A673 (cell line): ENCODE measurements around the gene CDC42EP3. TPM values are rescaled to one million over a fixed set of nuclear protein-coding genes. Genes with fewer than 3 reads are reported as not detected.

Source experiments
- Bru-seq: library from RNA; stranded (reverse); fragments of 400-500 nt; gene quantifications from one replicate; lab custom pipeline; 2021; lab: Mats Ljungman, UMichigan
- BruChase-seq, 2 experiments: library from RNA; stranded (reverse); fragments of 400-500 nt; gene quantifications; one replicate each; lab custom pipeline; 2021; lab: Mats Ljungman, UMichigan
- BruUV-seq: library from RNA; stranded (reverse); fragments of 400-500 nt; replicated peaks from 2 replicates; lab custom pipeline; 2021; lab: Mats Ljungman, UMichigan
- CTCF ChIA-PET: fragments of 300-600 bp; sonication (Branson Sonifier 250); formaldehyde crosslinking; loops from one replicate; lab custom pipeline; 2022; ENCODE audit warnings: antibody characterized with exemption; lab: Charles Lee
- POLR2A ChIA-PET: fragments of 300-600 bp; sonication (Branson Sonifier 250); formaldehyde crosslinking; loops from one replicate; lab custom pipeline; 2022; ENCODE audit warnings: antibody characterized with exemption; ENCODE audit not compliant: low non-redundant PET; lab: Charles Lee
- DNase-seq: peaks from one replicate; pipeline ENCODE4 v3.0.0-alpha.2; 2015; ENCODE audit warnings: low spot score
- H3K27ac ChIP-seq: fragments of 200-600 bp; sonication (generic); 2 replicates; pipeline ENCODE4 v1.5.1; 2016; ENCODE audit warnings: mixed run types, low read depth, mild to moderate bottlenecking, mixed read lengths, antibody characterized with exemption, low read length; ENCODE audit not compliant: poor library complexity, severe bottlenecking
- H3K27me3 ChIP-seq: fragments of 200-600 bp; sonication (generic); replicated peaks from 2 replicates; pipeline ENCODE4 v1.6.1; 2017; ENCODE audit warnings: mixed run types, low read depth, mild to moderate bottlenecking, mixed read lengths, antibody characterized with exemption, low read length; ENCODE audit not compliant: insufficient read depth, poor library complexity
- H3K36me3 ChIP-seq: fragments of 200-600 bp; sonication (generic); 2 replicates; pipeline ENCODE4 v1.6.1; 2016; ENCODE audit warnings: mixed run types, mild to moderate bottlenecking, mixed read lengths, antibody characterized with exemption, low read length; ENCODE audit not compliant: insufficient read depth, poor library complexity, severe bottlenecking
- H3K4me1 ChIP-seq: fragments of 200-600 bp; sonication (generic); 2 replicates; pipeline ENCODE4 v1.6.1; 2017; ENCODE audit warnings: mixed run types, mild to moderate bottlenecking, mixed read lengths, antibody characterized with exemption, low read length; ENCODE audit not compliant: insufficient read depth, poor library complexity, severe bottlenecking
- H3K4me3 ChIP-seq: fragments of 200-600 bp; sonication (generic); 2 replicates; pipeline ENCODE4 v1.5.1; 2016; ENCODE audit warnings: low read depth, mixed run types, mild to moderate bottlenecking, mixed read lengths, low read length; ENCODE audit not compliant: poor library complexity, severe bottlenecking
- H3K9me3 ChIP-seq: fragments of 200-600 bp; sonication (generic); 2 replicates; pipeline ENCODE4 v1.6.1; 2016; ENCODE audit warnings: mixed run types, low read depth, mild to moderate bottlenecking, mixed read lengths, antibody characterized with exemption, low read length; ENCODE audit not compliant: poor library complexity, severe bottlenecking
- CTCF ChIP-seq: fragments of 300-800, 200-600 bp; sonication (generic); conservative IDR thresholded peaks from 2 replicates; pipeline ENCODE4 v1.5.1; 2017; ENCODE audit warnings: low read depth, mild to moderate bottlenecking, antibody characterized with exemption, low read length, moderate library complexity, mixed read lengths
- EZH2 ChIP-seq: fragments of 200-600 bp; sonication (generic); IDR thresholded peaks from 2 replicates; pipeline ENCODE4 v1.6.1; 2017; ENCODE audit warnings: borderline replicate concordance, low read depth, mild to moderate bottlenecking, mixed read lengths, antibody characterized with exemption, low read length; ENCODE audit not compliant: poor library complexity, severe bottlenecking
- intact Hi-C: fragments of 100-400 bp; cut with micrococcal nuclease; formaldehyde crosslinking; loops from one replicate; pipeline ENCODE4 v1.10.0; 2022; ENCODE audit not compliant: unreplicated experiment
- long read RNA-seq: library from polyadenylated mRNA; stranded (forward); transcript quantifications from one replicate; pipeline ENCODE4 v2.0.0, GENCODE V29; 2022
- total RNA-seq: library from RNA; stranded (reverse); gene quantifications from 2 replicates; pipeline ENCODE4 v1.2.3, GENCODE V29; 2021

The CDC42EP3 gene
- total RNA-seq, result 12.2 TPM in 2 replicates
- percentile 61 among the genes with signal in this experiment for Bru-seq, nascent RNA
- BruChase-seq, experiment 1, labeled RNA remaining after a 2-hour chase, result percentile 64 among the genes with signal in this experiment
- percentile 52 among the genes with signal in this experiment for BruChase-seq, experiment 2, labeled RNA remaining after a 6-hour chase
- long read RNA-seq, full-length matches to known transcripts, result 17 of 18 reads
- long read RNA-seq, partial matches to known transcripts, result 0 of 18 reads
- long read RNA-seq, other reads (novel, unspliced or antisense), result 1 of 18 reads

GRCh38 chr2:37671009-37671815 lies at the start of gene CDC42EP3:
TSS of gene CDC42EP3 (minus strand) at chr2:37671642. CDS start at chr2:37646587, 25,055 bp downstream.
- CTCF ChIA-PET, result interaction anchor here (0.9 kb wide), 1 partner anchor 161 kb away, joined by 3 read pairs; no protein-coding TSS in a partner anchor
- intact Hi-C loops, result loop anchor here (5.0 kb wide), 2 partner anchors 134 to 254 kb away; no protein-coding TSS in a partner anchor
- peak within 1 kb of the TSS; percentile 93 for H3K4me3 ChIP-seq
- peaks cover 9% of the 10 kb centered on the region for H3K4me1 ChIP-seq
- H3K9me3 ChIP-seq, result no peaks in the 10 kb centered on the region
- TF ChIP-seq CTCF (no peak), EZH2 (no peak)
- peak; percentile 44 for DNase-seq
- H3K27me3 ChIP-seq, result no peaks in the 10 kb centered on the region
- H3K36me3 ChIP-seq, result no peaks in the 10 kb centered on the region
- no TSS peak for BruUV-seq
- POLR2A ChIA-PET, result interaction anchor here (0.5 kb wide), 1 partner anchor 127 kb away, joined by 3 read pairs; no protein-coding TSS in a partner anchor
- H3K27ac ChIP-seq, result peak within 1 kb of the TSS; percentile 60

- Histone ChIP-seq H3K27ac (no peak overlapping the region), H3K9me3 (no peaks in the 10 kb centered on the region), H3K4me3 (no peak overlapping the region), H3K36me3 (no peaks in the 10 kb centered on the region), H3K4me1 (no peaks in the 10 kb centered on the region), H3K27me3 (no peaks in the 10 kb centered on the region)
- CTCF ChIA-PET, result no interaction called here
- POLR2A ChIA-PET, result no interaction called here
- intact Hi-C loops, result no loop called here
- no peak for DNase-seq
- no TSS peak for BruUV-seq
- no peak for TF ChIP-seq EZH2
- no peak for TF ChIP-seq CTCF
Observed at GRCh38 chr2:37721201-37721560, 49.7 kb upstream of the CDC42EP3 start.

GRCh38 chr2:37720533-37721200 lies 49.2 kb upstream of the CDC42EP3 start:
- ChIA-PET CTCF (no interaction called here), POLR2A (no interaction called here)
- no peak for DNase-seq
- Histone ChIP-seq H3K9me3 (no peaks in the 10 kb centered on the region), H3K36me3 (no peaks in the 10 kb centered on the region), H3K27me3 (no peaks in the 10 kb centered on the region), H3K4me1 (no peaks in the 10 kb centered on the region), H3K4me3 (no peak overlapping the region), H3K27ac (no peak overlapping the region)
- intact Hi-C loops, result no loop called here
- BruUV-seq, result no TSS peak
- TF ChIP-seq CTCF (no peak), EZH2 (no peak)
